Measurements from ENCODE around the gene TMEM158.

TMEM158 gene

GRCh38 chr3:45214061-45214680 is 11.9 kb downstream of the TMEM158 start:
- TF ChIP-seq TCF4 (CRISPR knock-in tag; IDR thresholded peaks at IDR 0.05; ENCODE audit: borderline replicate concordance), result no peak
- TF ChIP-seq CSRNP3 (CRISPR knock-in tag; IDR thresholded peaks at IDR 0.05), result no peak
- no peak for TF ChIP-seq ARNTL (CRISPR knock-in tag; IDR thresholded peaks at IDR 0.05; ENCODE audit: borderline replicate concordance, low read depth)
- no peak for TF ChIP-seq GLIS3 (CRISPR knock-in tag; IDR thresholded peaks at IDR 0.05)
- no peak for TF ChIP-seq SNAI2 (CRISPR knock-in tag; IDR thresholded peaks at IDR 0.05)
- no peak for TF ChIP-seq ZNF70 (CRISPR knock-in tag; IDR thresholded peaks at IDR 0.05)
- no peak for TF ChIP-seq OSR1 (CRISPR knock-in tag; IDR thresholded peaks at IDR 0.05)
- no peak for TF ChIP-seq ISL1 (CRISPR knock-in tag; IDR thresholded peaks at IDR 0.05)
- TF ChIP-seq ZFP30 (CRISPR knock-in tag; IDR thresholded peaks at IDR 0.05), result no peak
- TF ChIP-seq TSHZ2 (CRISPR knock-in tag; IDR thresholded peaks at IDR 0.05), result no peak
- no peak for TF ChIP-seq RARB (CRISPR knock-in tag; IDR thresholded peaks at IDR 0.05)
- TF ChIP-seq ZC3H10 (CRISPR knock-in tag; IDR thresholded peaks at IDR 0.05), result no peak
- TF ChIP-seq POU6F1 (CRISPR knock-in tag; IDR thresholded peaks at IDR 0.05; ENCODE audit: borderline replicate concordance, low read depth), result no peak
- TF ChIP-seq PATZ1 (CRISPR knock-in tag; IDR thresholded peaks at IDR 0.05; ENCODE audit: borderline replicate concordance), result no peak
- TF ChIP-seq ZFP3 (CRISPR knock-in tag; IDR thresholded peaks at IDR 0.05), result no peak
- TF ChIP-seq TOX (CRISPR knock-in tag; IDR thresholded peaks at IDR 0.05; ENCODE audit: borderline replicate concordance), result no peak
- no peak for TF ChIP-seq CREB5 (CRISPR knock-in tag; IDR thresholded peaks at IDR 0.05; ENCODE audit: low read depth)
- ATAC-seq, result no peak

- TF ChIP-seq CREB5 (CRISPR knock-in tag; IDR thresholded peaks at IDR 0.05; ENCODE audit: low read depth), result no peak
- TF ChIP-seq TOX (CRISPR knock-in tag; IDR thresholded peaks at IDR 0.05; ENCODE audit: borderline replicate concordance), result no peak
- no peak for TF ChIP-seq ISL1 (CRISPR knock-in tag; IDR thresholded peaks at IDR 0.05)
- no peak for TF ChIP-seq CSRNP3 (CRISPR knock-in tag; IDR thresholded peaks at IDR 0.05)
- TF ChIP-seq PATZ1 (CRISPR knock-in tag; IDR thresholded peaks at IDR 0.05; ENCODE audit: borderline replicate concordance), result no peak
- no peak for TF ChIP-seq ZC3H10 (CRISPR knock-in tag; IDR thresholded peaks at IDR 0.05)
- no peak for TF ChIP-seq TSHZ2 (CRISPR knock-in tag; IDR thresholded peaks at IDR 0.05)
- ATAC-seq, result no peak
These were observed 14.0 kb downstream of the TMEM158 start for GRCh38 chr3:45212095-45212468.

All from SK-N-SH treated with all-trans-retinoic acid at 6 μM for 48 hours (cell line).